ENCODE data around the gene SUPT4H1. TPM values are rescaled to one million over a fixed set of nuclear protein-coding genes. Genes with fewer than 3 reads are reported as not detected.

SUPT4H1 gene
- total RNA-seq, 4 donors from 2014 or later: 38.2 to 56.3 (median 44.2) TPM

DNA sequence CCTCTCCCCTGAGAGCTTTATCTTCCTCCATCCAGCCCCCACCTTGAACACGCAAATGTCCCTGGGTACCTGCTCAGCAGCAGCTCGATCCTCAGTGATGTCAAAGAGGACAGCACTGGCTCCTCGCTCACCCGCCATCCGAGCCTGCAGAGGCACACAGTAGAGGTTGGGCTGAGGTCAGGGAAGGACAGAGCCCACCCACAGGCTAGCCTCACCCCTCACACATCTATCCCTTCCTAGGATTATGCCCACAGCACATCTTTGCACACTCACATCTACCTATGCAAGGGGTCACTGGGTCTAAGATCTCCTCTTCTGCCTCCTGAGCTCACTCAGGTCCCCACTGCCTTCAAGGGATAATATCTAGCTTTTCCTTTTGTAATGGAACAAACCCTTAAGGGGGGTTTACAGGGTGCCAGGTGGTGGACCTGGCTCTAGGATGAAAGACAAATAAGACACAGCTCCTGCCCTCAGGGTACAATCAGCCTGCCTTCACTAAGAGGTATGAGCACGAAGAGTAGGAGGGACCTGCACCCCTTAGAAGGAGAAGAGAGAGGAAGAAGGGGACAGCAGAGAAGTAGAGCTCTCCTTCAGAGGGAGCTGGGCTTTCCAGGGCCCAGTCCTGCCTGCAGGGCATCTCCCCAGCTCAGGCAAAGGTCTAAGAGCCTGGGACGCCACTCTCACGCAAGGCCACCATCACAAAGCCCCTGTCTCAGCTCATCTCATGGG is 11.6 kb upstream of the SUPT4H1 start:
- Histone ChIP-seq H3K36me3 (no peaks in the 10 kb centered on the region), H3K9me3 (no peaks in the 10 kb centered on the region), H3K27ac (no peak overlapping the region), H3K4me3 (replicated peaks in 1 of 3) (no peak overlapping the region), H3K4me1 (no peaks in the 10 kb centered on the region), H3K27me3 (no peaks in the 10 kb centered on the region)
- TF ChIP-seq, protein P1, sequence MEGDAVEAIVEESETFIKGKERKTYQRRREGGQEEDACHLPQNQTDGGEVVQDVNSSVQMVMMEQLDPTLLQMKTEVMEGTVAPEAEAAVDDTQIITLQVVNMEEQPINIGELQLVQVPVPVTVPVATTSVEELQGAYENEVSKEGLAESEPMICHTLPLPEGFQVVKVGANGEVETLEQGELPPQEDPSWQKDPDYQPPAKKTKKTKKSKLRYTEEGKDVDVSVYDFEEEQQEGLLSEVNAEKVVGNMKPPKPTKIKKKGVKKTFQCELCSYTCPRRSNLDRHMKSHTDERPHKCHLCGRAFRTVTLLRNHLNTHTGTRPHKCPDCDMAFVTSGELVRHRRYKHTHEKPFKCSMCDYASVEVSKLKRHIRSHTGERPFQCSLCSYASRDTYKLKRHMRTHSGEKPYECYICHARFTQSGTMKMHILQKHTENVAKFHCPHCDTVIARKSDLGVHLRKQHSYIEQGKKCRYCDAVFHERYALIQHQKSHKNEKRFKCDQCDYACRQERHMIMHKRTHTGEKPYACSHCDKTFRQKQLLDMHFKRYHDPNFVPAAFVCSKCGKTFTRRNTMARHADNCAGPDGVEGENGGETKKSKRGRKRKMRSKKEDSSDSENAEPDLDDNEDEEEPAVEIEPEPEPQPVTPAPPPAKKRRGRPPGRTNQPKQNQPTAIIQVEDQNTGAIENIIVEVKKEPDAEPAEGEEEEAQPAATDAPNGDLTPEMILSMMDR (IDR thresholded peaks at IDR 0.05): no peak
- TF ChIP-seq POLR2A (IDR thresholded peaks at IDR 0.05): no peak
- intact Hi-C loops (cut with DNase I): no loop called here
- DNase-seq: no peak
- WGBS, 2 donors: 89 to 93% methylated on average over 8 of the region's 8 CpGs

DNA sequence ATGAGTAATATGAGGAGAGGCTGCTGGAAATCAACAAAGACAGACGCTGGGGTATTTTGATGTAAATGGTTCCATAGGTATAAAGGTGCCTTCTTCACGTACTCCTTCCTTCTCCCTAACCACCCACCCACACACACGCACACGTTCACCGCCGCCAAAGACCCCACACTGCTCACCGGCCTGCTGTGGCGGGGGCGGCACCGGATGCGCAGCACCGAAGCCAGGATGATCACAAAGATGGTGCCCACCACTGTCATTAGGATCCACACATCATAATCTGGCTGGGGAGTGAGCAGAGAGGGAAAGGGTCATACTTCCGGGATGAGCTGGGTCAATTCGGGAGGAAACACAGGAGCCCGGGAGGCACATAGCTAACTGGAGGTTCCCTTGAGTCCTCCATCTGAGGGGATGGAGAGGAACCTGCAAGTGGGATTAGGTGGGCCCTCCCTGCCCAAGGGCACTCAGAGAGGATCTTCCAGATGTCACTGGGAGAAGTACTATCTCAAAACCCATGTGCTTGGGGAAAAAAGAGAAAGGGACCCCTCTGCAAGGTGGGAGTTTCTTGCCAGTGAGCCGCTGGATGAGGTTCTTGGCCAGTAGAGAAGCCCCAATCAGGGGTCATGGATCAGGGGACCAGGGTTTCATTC is 10.5 kb upstream of the SUPT4H1 start:
- Histone ChIP-seq H3K27me3 (no peaks in the 10 kb centered on the region), H3K4me3 (replicated peaks in 1 of 3) (no peak overlapping the region), H3K4me1 (no peaks in the 10 kb centered on the region), H3K9me3 (no peaks in the 10 kb centered on the region), H3K27ac (no peak overlapping the region), H3K36me3 (no peaks in the 10 kb centered on the region)
- intact Hi-C loops (cut with DNase I): no loop called here
- WGBS, 2 donors: 93% methylated on average over 16 of the region's 16 CpGs
- TF ChIP-seq, protein P1 (IDR thresholded peaks at IDR 0.05): no peak
- no peak for TF ChIP-seq POLR2A (IDR thresholded peaks at IDR 0.05)
- no peak for DNase-seq

DNA sequence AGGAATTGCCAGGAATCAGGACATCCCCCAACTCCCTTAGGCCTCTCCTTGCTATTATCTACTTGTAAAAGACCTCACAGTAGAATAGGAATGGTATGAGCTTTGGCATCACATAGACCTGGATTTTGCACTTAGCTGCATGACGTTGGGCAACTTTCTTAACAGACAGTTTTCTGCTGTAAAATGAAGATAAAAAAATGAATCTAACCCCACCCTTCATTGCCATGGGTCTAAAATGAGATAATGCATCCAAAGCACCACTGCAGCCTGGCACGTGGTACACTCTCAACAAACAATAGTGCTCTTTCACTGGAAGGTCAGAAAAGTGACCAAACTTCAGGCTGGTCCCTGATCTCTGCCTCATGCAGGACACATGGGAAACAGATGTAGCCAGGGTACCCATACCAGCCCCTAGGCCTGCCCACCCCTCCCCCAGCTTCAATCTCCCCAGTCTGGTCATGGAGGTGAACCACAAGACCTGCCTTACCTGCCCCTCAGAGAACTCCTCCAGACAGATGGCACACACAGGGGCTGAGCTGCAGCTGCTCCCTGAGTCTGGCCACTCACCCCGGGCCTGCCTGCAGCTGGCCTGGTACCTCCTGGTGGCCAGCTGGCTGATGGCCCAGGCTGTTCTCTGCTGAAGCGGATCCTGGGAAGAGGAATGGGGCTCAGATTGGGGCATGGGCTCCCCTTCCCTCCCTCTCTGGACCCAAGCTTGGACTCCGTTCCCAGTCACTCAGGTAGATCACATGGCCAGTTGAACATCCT is 8.5 kb upstream of the SUPT4H1 start:
- TF ChIP-seq POLR2A (IDR thresholded peaks at IDR 0.05): no peak
- TF ChIP-seq, protein P1 (IDR thresholded peaks at IDR 0.05): no peak
- H3K27ac ChIP-seq: no peak overlapping the region
- H3K27me3 ChIP-seq: no peaks in the 10 kb centered on the region
- no peak for DNase-seq
- no peaks in the 10 kb centered on the region for H3K9me3 ChIP-seq
- H3K4me1 ChIP-seq: no peaks in the 10 kb centered on the region
- no peaks in the 10 kb centered on the region for H3K36me3 ChIP-seq
- WGBS, 2 donors: 71 to 90% methylated on average over 4 to 5 of the region's 5 CpGs
- H3K4me3 ChIP-seq (replicated peaks in 1 of 3): no peak overlapping the region
- intact Hi-C loops (cut with DNase I): no loop called here

DNA sequence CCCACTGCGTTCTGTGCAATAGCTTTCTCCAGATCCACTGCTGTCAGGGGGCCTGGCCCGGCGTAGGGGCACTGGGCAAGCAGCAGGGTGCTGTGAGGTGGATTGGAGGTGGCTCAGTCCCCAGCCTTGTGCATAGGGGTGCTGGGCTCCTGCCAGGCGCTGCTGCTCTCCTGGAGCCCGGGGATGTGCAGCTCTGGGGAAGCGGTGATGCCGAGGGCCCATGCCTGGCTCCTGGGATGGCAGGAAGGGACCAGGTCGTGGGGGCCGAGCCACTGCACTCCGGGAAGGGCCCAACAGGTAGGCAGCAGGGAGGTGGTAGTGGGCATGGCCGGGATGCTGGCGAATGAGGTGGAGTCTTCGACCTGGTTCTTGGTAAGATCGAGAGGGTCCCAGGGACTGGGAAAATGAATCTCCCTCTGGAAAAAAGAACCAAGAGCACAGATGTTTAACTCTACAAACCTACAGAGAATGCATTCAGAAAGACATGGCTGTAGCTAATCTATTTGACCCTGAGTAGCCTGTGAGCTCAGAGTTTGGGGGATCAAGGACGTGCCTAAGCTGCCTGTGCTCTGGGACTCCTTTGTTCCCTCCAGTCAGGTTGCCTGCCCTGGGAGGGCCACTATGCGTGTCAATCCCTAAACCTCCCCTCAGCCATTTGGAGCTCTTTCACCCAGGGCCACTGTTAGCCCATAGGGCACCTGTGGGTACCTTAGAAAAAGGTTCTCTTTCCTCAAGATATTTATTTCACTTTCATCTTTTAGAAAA is 6.6 kb upstream of the SUPT4H1 start:
- Histone ChIP-seq H3K4me1 (no peaks in the 10 kb centered on the region), H3K27me3 (no peaks in the 10 kb centered on the region), H3K36me3 (no peaks in the 10 kb centered on the region), H3K4me3 (replicated peaks in 1 of 3) (no peak overlapping the region), H3K27ac (no peak overlapping the region), H3K9me3 (no peaks in the 10 kb centered on the region)
- intact Hi-C loops (cut with DNase I): loop anchor here (10.0 kb wide), 1 partner anchor 56 kb away; the partner anchor contains the start of gene RNF43
- WGBS, 2 donors: 81 to 89% methylated on average over 10 to 16 of the region's 16 CpGs
- TF ChIP-seq POLR2A (IDR thresholded peaks at IDR 0.05): no peak
- TF ChIP-seq, protein P1 (IDR thresholded peaks at IDR 0.05): no peak
- DNase-seq: no peak

Data from thyroid gland (tissue), 4 donors.